ENCODE data around the gene SPEG.

Gene SPEG

GRCh38 chr2:219426068-219426443, 8.6 kb upstream of the SPEG start:
- FAIRE-seq: no peak

GRCh38 chr2:219426534-219427136, 8.0 kb upstream of the SPEG start:
- FAIRE-seq: no peak

- no peak for FAIRE-seq
Observed at GRCh38 chr2:219428469-219428868, 6.2 kb upstream of the SPEG start.

GRCh38 chr2:219429958-219430606, 4.6 kb upstream of the SPEG start:
- FAIRE-seq: no peak

GRCh38 chr2:219430633-219431615, 3.7 kb upstream of the SPEG start:
- FAIRE-seq: no peak

GRCh38 chr2:219433666-219434467, 776 bp upstream of the SPEG start:
- peak; percentile 47 for FAIRE-seq

GRCh38 chr2:219434468-219434717, 250 bp upstream of the SPEG start:
- no peak for FAIRE-seq

- no peak for FAIRE-seq
Observed at GRCh38 chr2:219435701-219436100, 1.1 kb downstream of the SPEG start.

GRCh38 chr2:219436491-219436890, 1.8 kb downstream of the SPEG start:
- no peak for FAIRE-seq

GRCh38 chr2:219437141-219437540, 2.5 kb downstream of the SPEG start:
- no peak for FAIRE-seq

GRCh38 chr2:219437690-219438206, 3.1 kb downstream of the SPEG start:
- FAIRE-seq: no peak

- no peak for FAIRE-seq
Observed at GRCh38 chr2:219438453-219438852, 3.8 kb downstream of the SPEG start.

- no peak for FAIRE-seq
Observed at GRCh38 chr2:219439506-219439905, 4.9 kb downstream of the SPEG start.

- FAIRE-seq: no peak
Observed at GRCh38 chr2:219440388-219441256, 6.0 kb downstream of the SPEG start.

GRCh38 chr2:219441451-219442255, 7.0 kb downstream of the SPEG start:
- no peak for FAIRE-seq

- no peak for FAIRE-seq
Observed at GRCh38 chr2:219442256-219443015, 7.8 kb downstream of the SPEG start.

- no peak for FAIRE-seq
Observed at GRCh38 chr2:219443016-219443696, 8.5 kb downstream of the SPEG start.

GRCh38 chr2:219443697-219444023, 9.0 kb downstream of the SPEG start:
- FAIRE-seq: no peak

- no peak for FAIRE-seq
Observed at GRCh38 chr2:219444566-219445091, 10.0 kb downstream of the SPEG start.

- FAIRE-seq: no peak
Observed at GRCh38 chr2:219445220-219445640, 10.6 kb downstream of the SPEG start.
